ENCODE data around the gene ILF3. TPM values are rescaled to one million over a fixed set of nuclear protein-coding genes. Genes with fewer than 3 reads are reported as not detected.

ILF3 gene
- total RNA-seq, 1 donor from 2014 or later = 160 TPM

DNA sequence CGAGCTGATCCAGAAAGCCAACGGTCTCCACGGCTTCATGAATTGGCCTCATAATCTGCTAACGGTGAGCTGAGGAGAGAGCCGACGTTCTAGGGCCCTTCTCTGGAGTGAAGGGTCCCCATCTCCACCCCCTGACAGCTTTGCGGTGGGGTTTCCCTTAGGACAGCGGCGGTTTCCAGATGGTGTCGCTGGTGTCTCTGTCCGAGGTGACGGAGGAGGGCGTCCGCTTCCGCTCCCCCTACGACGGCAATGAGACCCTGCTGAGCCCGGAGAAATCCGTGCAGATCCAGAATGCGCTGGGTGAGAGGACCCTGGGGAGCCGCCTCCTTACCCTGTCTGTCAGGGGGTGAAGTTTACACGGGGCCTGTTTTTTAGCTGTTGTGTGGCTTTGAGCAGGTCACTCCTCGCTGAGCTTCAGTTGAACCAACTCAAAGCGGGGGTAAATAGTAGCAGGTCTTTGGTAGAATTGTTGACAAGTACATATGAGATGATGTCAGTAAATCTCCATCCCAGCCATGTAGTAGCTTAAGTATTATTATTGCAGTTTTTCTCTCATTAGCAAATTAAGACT, 47.9 kb downstream of the ILF3 start:
- ATAC-seq = peak; percentile 12

GRCh38 chr19:10706990-10707389, 52.8 kb downstream of the ILF3 start:
- ATAC-seq = peak; percentile 30

DNA sequence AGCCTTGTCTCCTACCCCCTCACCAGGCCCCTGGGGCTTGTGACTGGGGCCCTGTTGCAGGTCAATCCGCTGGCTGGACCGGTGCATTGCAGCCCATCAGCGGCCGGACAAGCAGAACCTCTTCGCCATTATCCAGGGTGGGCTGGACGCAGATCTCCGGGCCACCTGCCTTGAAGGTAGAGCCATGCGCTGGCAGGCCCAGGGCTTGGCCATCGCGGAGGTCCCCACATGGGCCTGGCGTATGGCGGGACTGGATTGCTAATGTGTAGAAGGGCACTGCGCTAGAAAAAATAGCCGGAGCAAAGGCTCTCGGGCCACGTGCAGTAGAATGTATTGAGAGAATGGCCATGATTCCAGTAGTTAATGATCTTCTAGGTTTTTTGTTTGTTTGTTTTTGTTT, 53.3 kb downstream of the ILF3 start:
- peak; percentile 12 for ATAC-seq

- no peak for ATAC-seq
These were observed 54.1 kb downstream of the ILF3 start for GRCh38 chr19:10708291-10708690.

GRCh38 chr19:10712045-10712444, 57.9 kb downstream of the ILF3 start:
- no peak for ATAC-seq

DNA sequence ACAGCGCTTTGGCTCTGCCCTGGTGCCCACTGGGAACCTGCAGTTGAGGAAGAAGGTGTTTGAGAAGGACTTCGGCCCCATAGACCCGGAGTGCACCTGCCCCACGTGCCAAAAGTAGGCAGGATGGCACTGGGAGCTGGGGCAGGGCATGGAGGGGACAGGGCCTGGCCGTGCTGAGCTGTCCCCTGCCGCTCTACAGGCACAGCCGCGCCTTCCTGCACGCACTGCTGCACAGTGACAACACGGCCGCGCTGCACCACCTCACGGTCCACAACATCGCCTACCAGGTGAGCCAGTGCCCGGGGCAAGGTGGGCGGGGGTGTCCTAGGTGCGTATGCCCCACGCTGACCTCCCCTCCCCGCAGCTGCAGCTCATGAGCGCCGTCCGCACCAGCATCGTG, 58.6 kb downstream of the ILF3 start:
- no peak for ATAC-seq

GRCh38 chr19:10713317-10713716, 59.2 kb downstream of the ILF3 start:
- ATAC-seq = no peak

DNA sequence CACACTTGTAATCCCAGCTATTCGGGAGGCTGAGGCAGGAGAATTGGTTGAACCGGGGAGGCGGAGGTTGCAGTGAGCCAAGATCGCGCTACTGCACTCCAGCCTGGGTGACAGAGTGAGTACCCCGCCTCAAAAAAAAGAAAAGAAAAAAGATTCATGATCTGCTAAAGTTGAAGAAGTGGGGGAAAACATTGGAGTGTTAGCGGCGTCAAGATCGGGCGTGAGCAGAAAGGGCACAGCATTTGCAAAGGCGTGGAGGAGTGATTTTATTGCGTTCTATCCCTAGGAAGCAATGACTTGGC, 62.9 kb downstream of the ILF3 start:
- ATAC-seq = no peak

GRCh38 chr19:10717356-10718204, 63.4 kb downstream of the ILF3 start, which contains the start of gene DNM2:
Gene DNM2 (plus strand): TSS chr19:10718079. CDS start chr19:10718243, 164 bp downstream.
- peak; percentile 94 for ATAC-seq

- ATAC-seq = peak; percentile 33
These were observed 64.4 kb downstream of the ILF3 start for GRCh38 chr19:10718205-10719196.

- no peak for ATAC-seq
These were observed 65.4 kb downstream of the ILF3 start for GRCh38 chr19:10719466-10719961.

GRCh38 chr19:10720607-10721125, 66.5 kb downstream of the ILF3 start:
- ATAC-seq = no peak

GRCh38 chr19:10723591-10723990, 69.4 kb downstream of the ILF3 start:
- ATAC-seq = no peak

DNA sequence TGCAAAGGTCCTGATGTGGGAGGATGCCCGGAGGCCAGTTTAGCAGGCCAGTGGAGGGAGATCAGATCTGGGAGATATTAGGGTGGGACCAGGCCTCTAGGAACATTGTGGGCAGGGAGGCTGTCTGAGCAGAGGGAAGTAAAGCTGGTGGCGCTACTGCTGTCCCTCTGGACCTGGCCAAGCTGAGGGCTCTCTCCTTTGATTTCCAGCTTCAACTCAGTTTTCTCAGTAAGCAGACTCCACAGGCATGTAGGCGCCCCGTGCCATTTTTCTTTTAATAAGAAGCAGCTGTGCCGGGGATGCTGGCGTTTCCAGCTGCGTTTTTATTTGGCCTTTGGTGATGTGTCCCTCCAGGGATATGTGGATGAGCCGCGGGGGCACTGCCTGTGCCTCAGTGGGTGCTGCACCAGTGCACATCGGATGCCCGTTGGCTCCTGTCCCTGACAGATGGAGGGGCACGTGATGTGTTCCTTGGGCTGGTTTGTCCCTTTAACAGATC, 70.5 kb downstream of the ILF3 start:
- no peak for ATAC-seq

DNA sequence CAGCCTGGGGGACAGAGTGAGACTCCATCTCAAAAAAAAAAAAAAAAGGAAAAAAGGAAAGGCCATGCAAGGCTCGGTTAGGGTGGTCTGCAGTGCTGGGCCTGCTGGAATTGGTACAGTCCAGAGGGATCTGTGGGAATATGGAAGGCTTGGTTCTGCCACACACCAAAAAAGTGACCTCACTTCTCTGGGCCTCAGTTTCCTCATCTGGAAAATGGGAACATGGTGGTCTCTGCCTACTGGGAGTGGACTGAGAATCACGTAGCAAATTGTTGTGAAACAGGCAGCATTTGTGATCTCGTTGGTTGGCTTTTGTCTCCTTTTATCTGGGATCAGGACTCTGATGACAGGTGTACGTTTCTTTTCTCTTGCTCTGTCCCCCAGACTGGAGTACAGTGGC, 71.3 kb downstream of the ILF3 start:
- ATAC-seq = no peak

- no peak for ATAC-seq
These were observed 72.1 kb downstream of the ILF3 start for GRCh38 chr19:10726268-10726667.

- no peak for ATAC-seq
These were observed 73.6 kb downstream of the ILF3 start for GRCh38 chr19:10727685-10728201.

DNA sequence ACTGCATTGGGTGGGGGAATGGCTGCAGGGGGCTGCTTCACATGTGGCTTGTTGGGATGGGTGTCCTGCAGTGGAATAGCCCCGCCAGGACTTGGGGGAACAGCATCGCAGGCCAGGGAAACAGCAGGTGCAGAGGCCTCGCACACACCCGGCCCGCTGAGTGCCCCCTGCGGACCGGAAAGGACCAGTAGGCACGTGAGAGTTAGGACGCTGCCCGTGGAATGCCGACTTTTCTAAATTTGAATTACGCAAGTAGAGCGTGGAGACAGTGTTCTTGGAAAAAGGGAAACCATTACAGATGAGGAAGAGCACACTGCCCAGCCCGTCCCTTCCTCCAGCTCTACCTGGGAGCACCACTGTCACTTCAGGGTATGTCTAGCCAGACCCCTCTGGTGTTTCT, 75.3 kb downstream of the ILF3 start:
- no peak for ATAC-seq

- ATAC-seq = peak; percentile 79
These were observed 76.8 kb downstream of the ILF3 start for GRCh38 chr19:10730932-10731331.

DNA sequence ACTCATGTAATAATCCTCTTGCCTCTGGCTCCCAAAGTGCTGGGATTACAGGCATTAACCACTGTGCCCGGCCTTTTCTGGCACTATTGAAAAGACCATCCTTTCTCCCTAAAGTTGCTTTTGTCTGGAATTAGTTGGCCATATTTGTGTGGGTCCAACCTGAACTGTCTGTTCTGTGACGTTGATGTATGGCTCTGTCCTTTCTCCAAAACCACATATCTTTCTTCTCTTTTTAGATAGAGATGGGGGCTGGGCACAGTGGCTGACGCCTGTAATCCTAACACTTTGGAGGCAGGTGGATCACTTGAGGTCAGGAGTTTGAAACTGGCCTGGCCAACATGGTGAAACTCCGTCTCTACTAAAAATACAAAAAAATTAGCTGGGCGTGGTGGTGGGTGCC, 81.6 kb downstream of the ILF3 start:
- ATAC-seq = no peak

DNA sequence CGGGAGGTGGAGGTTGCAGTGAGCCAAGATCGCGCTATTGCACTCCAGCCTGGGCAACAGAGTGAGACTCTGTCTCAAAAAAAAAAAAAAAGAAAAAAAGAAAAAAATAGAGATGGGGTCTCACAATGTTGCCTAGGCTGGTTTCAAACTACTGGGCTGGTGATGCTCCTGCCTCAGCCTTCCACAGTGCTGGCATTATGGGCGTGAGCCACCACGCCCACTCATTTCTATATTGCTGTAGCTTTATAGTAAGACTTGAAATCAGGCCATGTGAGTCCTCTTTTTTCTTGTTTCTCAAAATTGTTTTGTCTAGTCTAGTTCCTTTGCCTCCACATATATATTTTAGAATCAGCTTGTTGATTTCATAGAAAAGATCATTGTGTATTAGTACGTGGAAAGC, 82.0 kb downstream of the ILF3 start:
- no peak for ATAC-seq

GRCh38 chr19:10736916-10737551, 82.9 kb downstream of the ILF3 start:
- ATAC-seq = no peak

All from esophagus mucosa (tissue), 1 donor.